Astrocyte (in vitro differentiated cells and primary cell): ENCODE measurements around the gene TCF7L2. TPM values are rescaled to one million over a fixed set of nuclear protein-coding genes. Genes with fewer than 3 reads are reported as not detected.
"Not testable (repeated sequence)": the region's sequence is repeated elsewhere in the genome, so short reads cannot be mapped to it uniquely, and the experiment has no call there.

Experiments used
- DNase-seq: peaks from one replicate; pipeline ENCODE4 v3.0.0-alpha.2; 2010; ENCODE audit warnings: low read depth
- FAIRE-seq: peaks from 2 replicates; lab custom pipeline; 2011; peaks lifted over from hg19 to GRCh38; lab: Jason Lieb, UNC
- H2AFZ ChIP-seq: 2 replicates; pipeline ENCODE4 v1.6.0; 2012; ENCODE audit warnings: low read depth, low read length, inconsistent platforms
- H3K27ac ChIP-seq: 2 replicates; pipeline ENCODE4 v1.5.1; 2011; ENCODE audit warnings: low read depth, low read length, inconsistent platforms
- H3K27me3 ChIP-seq: 2 replicates; pipeline ENCODE4 v1.6.0; 2011; ENCODE audit warnings: low read length, inconsistent platforms; ENCODE audit not compliant: insufficient read depth
- H3K36me3 ChIP-seq: 2 replicates; pipeline ENCODE4 v1.5.1; 2011; ENCODE audit warnings: low read length, inconsistent platforms; ENCODE audit not compliant: insufficient read depth
- H3K4me1 ChIP-seq: 2 replicates; pipeline ENCODE4 v1.5.1; 2011; ENCODE audit warnings: low read length, inconsistent platforms; ENCODE audit not compliant: insufficient read depth
- H3K4me2 ChIP-seq: 2 replicates; pipeline ENCODE4 v1.6.0; 2012; ENCODE audit warnings: low read length, inconsistent platforms
- H3K4me3 ChIP-seq: 2 replicates; pipeline ENCODE4 v1.5.1; 2011; ENCODE audit warnings: low read depth, mild to moderate bottlenecking, low read length, inconsistent platforms; ENCODE audit not compliant: insufficient read depth
- H3K79me2 ChIP-seq: 2 replicates; pipeline ENCODE4 v1.6.0; 2012; ENCODE audit warnings: mild to moderate bottlenecking, low read length, inconsistent platforms; ENCODE audit not compliant: insufficient read depth
- H3K9ac ChIP-seq: 2 replicates; pipeline ENCODE4 v1.6.0; 2012; ENCODE audit warnings: mild to moderate bottlenecking, low read length, inconsistent platforms
- H3K9me3 ChIP-seq: 2 replicates; pipeline ENCODE4 v1.5.1; 2012; ENCODE audit warnings: low read depth, mild to moderate bottlenecking, low read length, inconsistent platforms; ENCODE audit not compliant: insufficient read depth
- H4K20me1 ChIP-seq: 2 replicates; pipeline ENCODE4 v1.6.0; 2012; ENCODE audit warnings: low read length, inconsistent platforms; ENCODE audit not compliant: insufficient read depth
- H3K27ac Mint-ChIP-seq: one replicate; pipeline ENCODE4 v1.8.0; 2021; ENCODE audit warnings: mild to moderate bottlenecking, mixed read lengths; ENCODE audit not compliant: unreplicated experiment
- H3K27me3 Mint-ChIP-seq: one replicate; pipeline ENCODE4 v1.8.0; 2021; ENCODE audit warnings: low read depth, mixed read lengths; ENCODE audit not compliant: unreplicated experiment
- H3K36me3 Mint-ChIP-seq: one replicate; pipeline ENCODE4 v1.8.0; 2021; ENCODE audit warnings: low read depth, mixed read lengths; ENCODE audit not compliant: unreplicated experiment
- H3K4me1 Mint-ChIP-seq: one replicate; pipeline ENCODE4 v1.8.0; 2021; ENCODE audit warnings: low read depth, mixed read lengths; ENCODE audit not compliant: unreplicated experiment
- H3K4me3 Mint-ChIP-seq: one replicate; pipeline ENCODE4 v1.8.0; 2021; ENCODE audit warnings: mild to moderate bottlenecking, moderate library complexity, mixed read lengths; ENCODE audit not compliant: unreplicated experiment
- H3K9me3 Mint-ChIP-seq: one replicate; pipeline ENCODE4 v1.8.0; 2021; ENCODE audit warnings: mild to moderate bottlenecking, mixed read lengths; ENCODE audit not compliant: unreplicated experiment
- CTCF ChIP-seq: IDR thresholded peaks from 2 replicates; pipeline ENCODE4 v1.5.1; 2011; ENCODE audit warnings: low read depth, mild to moderate bottlenecking, inconsistent platforms, low read length, moderate library complexity; ENCODE audit not compliant: insufficient read depth
- EZH2 ChIP-seq: IDR thresholded peaks from 2 replicates; pipeline ENCODE4 v1.6.1; 2012; ENCODE audit warnings: mild to moderate bottlenecking, low read length, inconsistent platforms; ENCODE audit not compliant: insufficient read depth
- total RNA-seq: library from RNA; stranded (reverse); gene quantifications from 2 replicates; pipeline ENCODE4 v1.2.1, GENCODE V29; 2021

TCF7L2 gene
- total RNA-seq, 1 donor from 2014 or later, result 52.4 TPM

GRCh38 chr10:113108948-113109347 is 158.9 kb downstream of the TCF7L2 start:
- Histone ChIP-seq H3K4me3 (no peak overlapping the region), H3K36me3 (no peaks in the 10 kb centered on the region), H3K4me2 (no peak overlapping the region), H3K27me3 (no peaks in the 10 kb centered on the region), H4K20me1 (peaks cover 19% of the 10 kb centered on the region), H3K79me2 (peaks cover 16% of the 10 kb centered on the region), H3K4me1 (peaks cover 10% of the 10 kb centered on the region), H3K9me3 (no peaks in the 10 kb centered on the region), H2AFZ (no peak overlapping the region), H3K9ac (no peak overlapping the region), H3K27ac (no peak overlapping the region)
- no peak for DNase-seq
- no peaks in the 10 kb centered on the region for H3K9me3 Mint-ChIP-seq
- H3K4me1 Mint-ChIP-seq, result peaks cover 21% of the 10 kb centered on the region
- no peak overlapping the region for H3K4me3 Mint-ChIP-seq
- H3K27ac Mint-ChIP-seq, result no peak overlapping the region
- no peak for FAIRE-seq
- no peaks in the 10 kb centered on the region for H3K27me3 Mint-ChIP-seq
- no peak for TF ChIP-seq CTCF
- no peak for TF ChIP-seq EZH2
- H3K36me3 Mint-ChIP-seq, result peaks cover 5% of the 10 kb centered on the region

GRCh38 chr10:113109482-113109881 is 159.4 kb downstream of the TCF7L2 start:
- H3K27ac ChIP-seq, H3K9me3 Mint-ChIP-seq, H3K4me2 ChIP-seq, H3K4me3 Mint-ChIP-seq, DNase-seq, H3K27ac Mint-ChIP-seq, H3K36me3 Mint-ChIP-seq, H3K9ac ChIP-seq, H3K36me3 ChIP-seq, H3K27me3 ChIP-seq, H2AFZ ChIP-seq, H3K4me1 ChIP-seq, H3K27me3 Mint-ChIP-seq, FAIRE-seq, H3K9me3 ChIP-seq, H3K4me3 ChIP-seq: not testable (repeated sequence)
- H4K20me1 ChIP-seq, result peaks cover 18% of the 10 kb centered on the region
- H3K4me1 Mint-ChIP-seq, result peaks cover 17% of the 10 kb centered on the region
- peaks cover 18% of the 10 kb centered on the region for H3K79me2 ChIP-seq

GRCh38 chr10:113111260-113111659 is 161.2 kb downstream of the TCF7L2 start:
- H3K9ac ChIP-seq, result no peak overlapping the region
- H3K4me1 ChIP-seq, result peaks cover 9% of the 10 kb centered on the region
- H2AFZ ChIP-seq, result no peak overlapping the region
- Mint-ChIP-seq H3K27me3 (no peaks in the 10 kb centered on the region), H3K9me3 (no peaks in the 10 kb centered on the region), H3K36me3 (peaks cover 2% of the 10 kb centered on the region), H3K4me3 (no peak overlapping the region), H3K4me1 (peaks cover 14% of the 10 kb centered on the region), H3K27ac (no peak overlapping the region)
- H3K27me3 ChIP-seq, result no peaks in the 10 kb centered on the region
- peaks cover 22% of the 10 kb centered on the region for H4K20me1 ChIP-seq
- FAIRE-seq, result no peak
- no peak for DNase-seq
- H3K4me3 ChIP-seq, result no peak overlapping the region
- no peak overlapping the region for H3K27ac ChIP-seq
- H3K4me2 ChIP-seq, result no peak overlapping the region
- no peaks in the 10 kb centered on the region for H3K36me3 ChIP-seq
- no peak for TF ChIP-seq CTCF
- TF ChIP-seq EZH2, result no peak
- peaks cover 9% of the 10 kb centered on the region for H3K79me2 ChIP-seq
- no peaks in the 10 kb centered on the region for H3K9me3 ChIP-seq
